Activated CD4-positive, alpha-beta T cell treated with anti-CD3 and anti-CD28 coated beads, Interleukin-2, amount 50 U/mL, for 48 hours (primary cell): ENCODE results near the gene ALG14.
A peak's percentile ranks its signal among the peaks of the same experiment; 100 is the strongest.
"Not testable (repeated sequence)": the region's sequence is repeated elsewhere in the genome, so short reads cannot be mapped to it uniquely, and the experiment has no call there.

ENCODE experiments used
- DNase-seq, 2 experiments: peaks; one replicate each; pipeline ENCODE4 v3.0.0-alpha.2; 2020

Gene ALG14, protein sequence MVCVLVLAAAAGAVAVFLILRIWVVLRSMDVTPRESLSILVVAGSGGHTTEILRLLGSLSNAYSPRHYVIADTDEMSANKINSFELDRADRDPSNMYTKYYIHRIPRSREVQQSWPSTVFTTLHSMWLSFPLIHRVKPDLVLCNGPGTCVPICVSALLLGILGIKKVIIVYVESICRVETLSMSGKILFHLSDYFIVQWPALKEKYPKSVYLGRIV

GRCh38 chr1:95072532-95073419 is at the start of gene ALG14:
TSS of gene ALG14 (minus strand) at chr1:95072951. CDS start at chr1:95072898, 53 bp downstream.
- DNase-seq: peak; percentile 90 to 93

GRCh38 chr1:95122151-95122697 is 49.5 kb upstream of the ALG14 start:
- DNase-seq: no peak

DNA sequence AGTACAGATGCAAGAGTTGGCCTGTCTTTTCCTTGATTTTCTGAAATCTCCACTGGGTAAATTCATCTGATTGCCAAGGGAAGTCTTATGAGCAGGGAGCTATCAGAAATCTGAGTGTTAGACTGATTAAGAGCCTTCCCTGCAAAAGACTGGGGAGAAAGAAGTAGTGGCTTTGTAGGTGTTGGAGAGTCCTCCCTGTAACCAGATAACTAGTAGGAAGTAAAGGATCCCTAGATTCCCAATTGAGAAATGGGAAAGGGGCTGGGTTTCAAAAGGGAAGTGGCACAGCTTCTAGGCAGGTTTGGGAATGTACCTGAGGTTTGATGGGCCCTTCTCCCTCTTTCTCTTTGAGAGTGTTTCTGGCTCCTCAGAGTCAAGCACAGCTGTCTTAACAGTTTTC is 46.5 kb upstream of the ALG14 start:
- DNase-seq: no peak

GRCh38 chr1:95118710-95119109 is 46.0 kb upstream of the ALG14 start:
- no peak for DNase-seq

DNA sequence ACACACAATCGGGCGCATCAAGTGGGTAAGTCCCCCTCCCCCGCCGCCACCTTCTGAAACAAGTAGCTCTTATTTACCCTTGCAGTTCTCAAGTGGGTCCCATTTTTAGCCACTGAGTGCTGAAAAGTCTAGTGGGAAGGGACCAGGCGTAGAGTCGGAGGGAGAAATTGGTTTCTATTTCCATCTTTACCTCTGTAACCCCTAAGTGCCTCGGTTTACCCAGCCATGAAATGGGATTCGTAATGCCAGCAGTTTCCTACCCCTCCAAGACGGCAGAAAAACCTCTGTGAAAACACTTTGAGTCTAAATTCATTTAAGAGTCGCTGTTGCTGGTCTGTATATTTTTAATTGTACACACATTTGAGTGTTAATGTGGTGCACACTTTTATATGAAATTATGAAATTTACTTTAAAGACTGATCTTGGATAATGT is 45.3 kb upstream of the ALG14 start:
- DNase-seq: no peak

GRCh38 chr1:95117207-95118066 is 44.7 kb upstream of the ALG14 start, which contains the start of gene TLCD4:
TSS of gene TLCD4 (plus strand) at chr1:95117355. CDS start at chr1:95143902, 26,547 bp downstream.
- peak; percentile 21 to 30 for DNase-seq

DNA sequence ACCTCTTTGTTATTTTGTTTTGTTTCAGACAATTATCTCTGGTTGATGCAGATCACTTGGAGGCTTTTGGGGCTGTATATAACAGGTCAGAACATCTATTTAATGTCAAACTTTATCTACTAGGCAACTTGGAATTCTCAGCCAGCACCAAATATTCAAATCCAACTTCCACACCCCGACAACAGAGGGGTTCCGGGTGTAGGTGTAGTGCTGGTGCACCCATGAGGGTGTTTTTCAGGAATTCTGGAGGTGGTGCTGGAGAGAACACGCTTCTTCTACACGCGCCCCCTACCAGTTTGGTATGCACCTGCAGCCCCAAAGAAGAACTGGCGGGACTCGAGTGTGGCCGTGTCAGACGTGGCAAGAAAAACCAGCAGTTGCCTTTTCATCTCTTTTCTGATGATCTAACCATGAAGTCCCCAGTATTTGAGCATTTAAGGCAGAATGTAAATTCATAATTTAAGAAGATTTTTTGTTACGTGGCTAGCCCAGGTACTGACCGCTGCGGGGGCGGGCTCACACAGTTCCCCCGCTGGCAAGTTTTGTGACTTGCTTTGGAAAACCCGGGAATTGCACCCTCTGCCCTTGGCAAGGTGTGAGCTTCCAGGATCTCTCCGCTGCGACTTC is 43.9 kb upstream of the ALG14 start:
- peak; percentile 53 to 64 for DNase-seq

- DNase-seq: no peak
Observed at GRCh38 chr1:95115708-95116137, 43.0 kb upstream of the ALG14 start.

- DNase-seq: no peak
Observed at GRCh38 chr1:95113684-95114083, 40.9 kb upstream of the ALG14 start.

DNA sequence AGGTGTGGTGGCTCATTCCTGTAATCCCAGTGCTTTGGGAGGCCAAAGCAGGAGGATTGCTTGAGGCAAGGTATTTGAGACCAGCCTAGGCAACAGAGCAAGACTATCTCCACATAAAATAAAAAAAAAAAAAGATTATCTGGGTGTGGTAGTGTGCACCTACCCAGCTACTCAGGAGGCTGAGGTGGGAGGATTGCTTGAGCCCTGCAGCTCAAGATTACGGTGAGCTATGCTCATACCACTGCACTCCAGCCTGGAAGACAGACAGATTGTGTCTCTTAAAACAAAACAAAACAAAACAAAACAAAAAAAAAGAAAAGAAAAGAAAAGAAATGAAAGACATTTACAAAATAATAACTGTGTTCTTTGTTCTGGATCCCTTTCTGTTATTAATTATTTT is 38.3 kb upstream of the ALG14 start:
- no peak for DNase-seq

DNA sequence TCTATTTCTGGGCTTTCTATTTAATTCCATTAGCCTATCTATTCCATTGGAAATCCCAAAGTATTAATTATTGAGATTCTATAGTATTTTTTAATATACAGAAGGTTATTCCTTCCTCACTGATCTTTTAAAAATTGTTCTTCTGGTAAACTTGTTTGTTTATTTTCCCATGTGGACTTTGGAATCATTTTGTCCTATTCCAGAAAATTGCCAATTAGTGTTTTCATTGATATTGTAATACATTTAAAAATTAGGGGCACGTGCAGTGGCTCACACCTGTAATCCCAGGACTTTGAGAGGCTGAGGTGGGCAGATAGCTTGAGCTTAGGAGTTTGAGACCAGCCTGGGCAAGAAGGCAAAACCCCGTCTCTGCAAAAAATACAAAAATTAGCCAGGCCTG is 36.0 kb upstream of the ALG14 start:
- DNase-seq: no peak

DNA sequence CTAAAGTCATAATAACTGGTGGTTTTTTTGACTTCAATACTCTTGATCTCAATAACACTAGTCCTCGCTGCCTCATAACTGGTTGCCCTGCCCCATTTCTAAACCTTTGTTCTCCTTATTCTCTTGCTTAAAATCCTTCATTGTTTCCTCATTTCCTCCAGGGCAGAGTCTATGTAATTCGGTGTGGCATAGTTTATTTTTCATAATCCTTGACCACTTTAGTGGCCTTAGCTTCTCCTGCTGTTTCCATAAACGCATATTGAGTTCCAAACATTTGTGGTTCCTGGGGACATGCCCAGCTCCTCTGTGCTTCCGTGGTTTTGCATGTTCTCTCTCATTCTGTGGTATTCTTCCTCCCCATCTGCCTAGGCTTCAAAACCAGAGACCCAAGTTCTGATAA is 25.4 kb upstream of the ALG14 start:
- no peak for DNase-seq

DNA sequence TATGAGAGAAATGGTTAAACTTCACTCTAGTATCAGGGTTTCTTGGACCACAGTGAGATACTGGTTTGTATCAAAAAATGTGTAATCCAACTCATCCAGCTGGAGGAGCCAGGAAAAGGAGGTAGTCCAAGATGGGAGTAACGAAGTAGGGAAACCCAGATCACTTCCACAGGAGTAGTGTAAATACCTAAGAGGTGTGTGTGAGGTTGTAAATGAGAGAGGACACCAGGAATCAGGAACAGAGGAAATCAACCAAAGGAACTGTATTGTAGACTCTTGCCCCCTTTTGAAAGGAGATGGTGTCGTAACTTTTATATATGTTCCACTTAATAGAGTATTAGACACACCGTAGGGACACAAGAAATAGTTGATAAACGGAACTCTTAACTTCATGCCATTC is 24.7 kb upstream of the ALG14 start:
- DNase-seq: no peak

DNA sequence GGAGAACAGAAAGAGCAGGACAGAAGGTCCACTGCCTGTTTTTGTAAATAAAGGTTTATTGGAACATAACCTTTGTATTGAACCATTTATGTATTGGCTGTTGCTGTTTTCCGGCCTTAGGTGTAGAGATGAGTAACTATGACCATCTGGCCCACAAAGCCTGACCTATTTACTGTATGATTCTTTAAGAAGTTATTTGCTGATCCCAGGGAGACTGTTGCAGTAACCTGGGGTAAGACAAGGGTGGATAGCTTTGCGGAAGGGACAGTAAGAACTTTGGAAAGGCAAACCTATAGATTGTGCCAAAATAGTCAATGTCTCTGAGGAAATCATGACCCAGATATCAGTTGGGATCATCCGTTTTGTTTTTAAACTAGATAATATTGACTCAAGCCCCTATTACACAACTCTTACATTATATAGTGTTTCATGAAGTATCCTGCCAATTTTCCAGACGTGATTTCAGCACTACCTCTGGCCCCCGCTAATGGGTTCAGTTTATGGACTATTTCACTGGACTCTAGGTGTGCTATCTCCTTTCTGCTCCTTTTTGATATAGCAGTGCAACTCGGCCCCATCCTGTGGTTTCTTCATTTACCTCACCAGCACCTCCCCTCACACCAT is 23.6 kb upstream of the ALG14 start:
- DNase-seq: no peak

DNA sequence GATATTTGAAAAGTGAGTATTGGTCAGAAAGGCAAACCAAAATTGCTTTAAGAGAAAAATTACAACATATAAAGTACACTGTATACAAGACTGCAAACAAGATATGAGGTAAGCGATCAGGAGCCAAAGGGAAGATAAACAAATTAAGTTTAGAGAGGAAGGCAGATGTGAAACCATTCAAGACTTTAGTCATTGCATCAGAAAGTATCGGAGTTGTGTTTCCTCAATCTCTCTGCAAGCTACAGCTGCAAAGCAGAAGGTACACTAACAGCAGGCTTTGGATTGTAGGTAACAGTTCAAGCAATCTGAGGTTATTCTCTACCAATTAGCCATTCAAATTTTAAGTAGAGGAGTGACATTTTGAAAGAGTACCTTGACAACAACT is 23.1 kb upstream of the ALG14 start:
- DNase-seq: no peak

GRCh38 chr1:95094923-95095322 is 22.2 kb upstream of the ALG14 start:
- no peak for DNase-seq

- DNase-seq: no peak
Observed at GRCh38 chr1:95093296-95093695, 20.5 kb upstream of the ALG14 start.

DNA sequence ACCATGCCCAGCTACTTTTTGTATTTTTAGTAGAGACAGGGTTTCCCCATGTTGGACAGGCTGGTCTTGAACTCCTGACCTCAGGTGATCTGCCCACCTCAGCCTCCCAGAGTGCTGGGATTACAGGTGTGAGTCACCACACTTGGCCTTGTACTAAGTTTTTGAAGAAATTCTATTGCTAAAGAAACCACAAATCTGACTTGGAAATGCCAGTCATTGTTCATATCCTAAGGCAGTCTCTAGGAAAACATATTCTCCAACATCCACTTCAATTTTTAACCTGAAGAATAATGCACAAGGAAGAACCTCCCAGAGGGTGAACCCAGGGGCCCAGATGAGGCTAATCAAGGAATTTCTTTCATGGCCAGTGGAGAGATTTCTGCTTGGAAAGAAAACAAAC is 20.1 kb upstream of the ALG14 start:
- not testable (repeated sequence) for DNase-seq

DNA sequence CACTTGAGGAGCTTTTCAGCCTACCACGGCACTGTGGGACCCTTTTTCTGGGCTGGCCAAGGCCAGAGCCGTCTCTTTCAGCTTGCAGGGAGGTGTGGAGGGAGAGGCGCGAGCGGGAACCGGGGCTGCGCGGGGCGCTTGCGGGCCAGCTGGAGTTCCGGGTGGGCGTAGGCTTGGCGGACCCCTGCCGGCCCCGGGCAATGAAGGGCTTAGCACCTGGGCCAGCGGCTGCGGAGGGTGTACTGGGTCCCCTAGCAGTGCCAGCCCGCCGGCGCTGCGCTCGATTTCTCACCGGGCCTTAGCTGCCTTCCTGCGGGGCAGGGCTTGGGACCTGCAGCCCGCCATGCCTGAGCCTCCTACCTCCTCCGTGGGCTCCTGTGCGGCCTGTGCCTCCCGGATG is 18.5 kb upstream of the ALG14 start:
- not testable (repeated sequence) for DNase-seq

DNA sequence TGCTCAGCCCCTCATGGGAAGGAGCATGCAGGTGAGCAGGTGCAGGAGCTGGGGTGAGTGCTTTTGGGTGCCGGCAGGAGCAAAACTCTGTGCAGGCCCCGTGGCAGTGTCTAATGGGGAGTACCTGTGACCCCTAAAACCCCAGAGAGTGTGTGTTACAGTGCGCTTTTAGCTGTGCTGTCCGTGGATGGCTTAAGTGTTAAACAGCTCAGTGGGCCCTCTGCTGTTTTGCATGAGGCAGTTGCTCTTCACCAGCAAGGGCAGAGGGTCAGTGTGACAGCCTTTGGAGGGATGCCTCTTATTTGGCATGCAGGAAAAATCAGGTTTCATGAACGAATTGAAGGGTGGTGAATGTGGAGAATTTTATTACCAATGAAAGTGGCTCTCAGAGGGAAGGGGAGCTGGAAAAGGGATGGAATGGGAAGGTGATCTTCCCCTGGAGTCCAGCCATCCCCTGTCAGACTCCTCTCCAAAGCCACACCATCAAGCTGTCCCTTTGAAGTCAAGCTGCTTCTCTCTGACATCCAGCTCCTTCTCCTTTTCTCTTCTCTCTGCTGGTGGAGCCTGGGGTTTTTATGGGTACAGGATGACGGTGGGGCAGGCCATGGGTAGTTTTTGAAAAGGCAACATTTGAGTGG is 17.0 kb upstream of the ALG14 start:
- no peak for DNase-seq

- DNase-seq: no peak
Observed at GRCh38 chr1:95088303-95088702, 15.6 kb upstream of the ALG14 start.
